ENCODE measurements around the gene SLC7A14.

Gene SLC7A14

GRCh38 chr3:170469151-170470062 lies 116.5 kb downstream of the SLC7A14 start:
- CTCF ChIA-PET, result no interaction called here
- TF ChIP-seq CTCF (IDR thresholded peaks at IDR 0.05; ENCODE audit: control extremely low read depth, extremely low read depth, low read depth, missing control alignments), result no peak
- DNase-seq (ENCODE audit: extremely low spot score), result no peak
- POLR2A ChIA-PET, result no interaction called here

- ChIA-PET POLR2A (no interaction called here), CTCF (no interaction called here)
- DNase-seq (ENCODE audit: extremely low spot score), result no peak
- no peak for TF ChIP-seq CTCF (IDR thresholded peaks at IDR 0.05; ENCODE audit: control extremely low read depth, extremely low read depth, low read depth, missing control alignments)
Measured at GRCh38 chr3:170467571-170468147, 118.2 kb downstream of the SLC7A14 start.

GRCh38 chr3:170467007-170467406 lies 118.9 kb downstream of the SLC7A14 start:
- ChIA-PET CTCF (no interaction called here), POLR2A (no interaction called here)
- TF ChIP-seq CTCF (IDR thresholded peaks at IDR 0.05; ENCODE audit: control extremely low read depth, extremely low read depth, low read depth, missing control alignments), result no peak
- DNase-seq (ENCODE audit: extremely low spot score), result no peak

- no peak for DNase-seq (ENCODE audit: extremely low spot score)
- ChIA-PET CTCF (no interaction called here), POLR2A (no interaction called here)
- TF ChIP-seq CTCF (IDR thresholded peaks at IDR 0.05; ENCODE audit: control extremely low read depth, extremely low read depth, low read depth, missing control alignments), result no peak
Measured at GRCh38 chr3:170465955-170466354, 119.9 kb downstream of the SLC7A14 start.

GRCh38 chr3:170463011-170463410 lies 122.9 kb downstream of the SLC7A14 start:
- TF ChIP-seq CTCF (IDR thresholded peaks at IDR 0.05; ENCODE audit: control extremely low read depth, extremely low read depth, low read depth, missing control alignments), result no peak
- ChIA-PET POLR2A (no interaction called here), CTCF (interaction anchor here (0.8 to 1.4 kb wide), 2 partner anchors 23 to 31 kb away, joined by 3 read pairs; no protein-coding TSS in a partner anchor)

GRCh38 chr3:170458285-170458684 lies 127.6 kb downstream of the SLC7A14 start:
- DNase-seq (ENCODE audit: extremely low spot score), result no peak
- ChIA-PET CTCF (interaction anchor here (0.9 to 1.9 kb wide), 6 partner anchors 17 to 44 kb away, joined by 3 to 6 read pairs (median 4); no protein-coding TSS in a partner anchor), POLR2A (no interaction called here)
- no peak for TF ChIP-seq CTCF (IDR thresholded peaks at IDR 0.05; ENCODE audit: control extremely low read depth, extremely low read depth, low read depth, missing control alignments)

More at GRCh38 chr3:170463011-170463410, 122.9 kb downstream of the SLC7A14 start:
- no peak for DNase-seq (ENCODE audit: extremely low spot score)

Measured in GM10248 (cell line).